ENCODE data around the gene OMP.

The OMP gene

GRCh38 chr11:77125695-77126094, 23.1 kb downstream of the OMP start:
- DNase-seq: no peak

GRCh38 chr11:77126156-77126775, 23.6 kb downstream of the OMP start:
- no peak for DNase-seq

GRCh38 chr11:77126861-77127234, 24.2 kb downstream of the OMP start:
- no peak for DNase-seq

GRCh38 chr11:77127235-77127911, 24.7 kb downstream of the OMP start:
- DNase-seq: peak; percentile 14 to 21 (median 18)

- no peak for DNase-seq
Observed at GRCh38 chr11:77127920-77128691, 25.5 kb downstream of the OMP start, which contains the start of gene MYO7A. MYO7A (plus strand) TSS chr11:77128246; CDS start chr11:77130635, 2,389 bp downstream.

- no peak for DNase-seq
Observed at GRCh38 chr11:77129069-77129841, 26.6 kb downstream of the OMP start.

- no peak for DNase-seq
Observed at GRCh38 chr11:77129842-77130756, 27.5 kb downstream of the OMP start.

- DNase-seq: no peak
Observed at GRCh38 chr11:77130763-77131513, 28.3 kb downstream of the OMP start.

GRCh38 chr11:77131560-77131959, 28.9 kb downstream of the OMP start:
- DNase-seq: no peak

- DNase-seq: no peak
Observed at GRCh38 chr11:77135069-77135468, 32.4 kb downstream of the OMP start.

GRCh38 chr11:77136074-77136473, 33.4 kb downstream of the OMP start:
- DNase-seq: no peak

- DNase-seq: no peak
Observed at GRCh38 chr11:77136784-77137420, 34.3 kb downstream of the OMP start.

GRCh38 chr11:77137421-77137820, 34.8 kb downstream of the OMP start:
- DNase-seq: no peak

GRCh38 chr11:77138106-77138649, 35.5 kb downstream of the OMP start:
- no peak for DNase-seq

- DNase-seq: no peak
Observed at GRCh38 chr11:77139201-77139600, 36.6 kb downstream of the OMP start.

GRCh38 chr11:77140231-77140851, 37.7 kb downstream of the OMP start:
- no peak for DNase-seq

GRCh38 chr11:77141034-77141433, 38.4 kb downstream of the OMP start:
- no peak for DNase-seq

- DNase-seq: no peak
Observed at GRCh38 chr11:77141475-77141874, 38.8 kb downstream of the OMP start.

GRCh38 chr11:77142091-77142975, 39.7 kb downstream of the OMP start:
- no peak for DNase-seq
